H1 (cell line): ENCODE results near the gene ITGB5.

ENCODE experiments used
- ATF2 ChIP-seq: IDR thresholded peaks from 2 replicates; pipeline ENCODE4 v1.6.1; 2012; ENCODE audit warnings: low read length, inconsistent platforms
- CEBPB ChIP-seq: IDR thresholded peaks from 2 replicates; pipeline ENCODE4 v1.6.1; 2012; ENCODE audit warnings: low read depth, low read length
- CREB1 ChIP-seq: IDR thresholded peaks from 2 replicates; pipeline ENCODE4 v1.6.1; 2012; ENCODE audit warnings: inconsistent platforms
- CTCF ChIP-seq, 3 experiments: IDR thresholded peaks; 1 replicate in 2 of 3; 2 replicates in 1 of 3; pipeline versions ENCODE4 v1.5.1 to v1.6.1; 2011; ENCODE audit warnings: low read length in 3 of 3, mild to moderate bottlenecking in 3 of 3, inconsistent platforms in 2 of 3, low read depth in 1 of 3, moderate library complexity in 1 of 3; ENCODE audit not compliant: insufficient read depth in 1 of 3; ENCODE audit errors: control extremely low read depth in 1 of 3
- EP300 ChIP-seq, 2 experiments: IDR thresholded peaks; 1 replicate in 1 of 2; 2 replicates in 1 of 2; pipeline ENCODE4 v1.6.1; 2011 to 2012; ENCODE audit warnings: low read depth in 2 of 2, low read length in 2 of 2, mild to moderate bottlenecking in 2 of 2, borderline replicate concordance in 1 of 2, inconsistent platforms in 1 of 2, moderate library complexity in 1 of 2
- EZH2 ChIP-seq: fragments of 200-600 bp; sonication (generic); IDR thresholded peaks from 2 replicates; pipeline ENCODE4 v1.7.1; 2012; ENCODE audit warnings: low read depth, mild to moderate bottlenecking, moderate library complexity, low read length, inconsistent platforms; ENCODE audit not compliant: severe bottlenecking
- POLR2A ChIP-seq, 2 experiments: IDR thresholded peaks; 1 replicate in 1 of 2; 2 replicates in 1 of 2; pipeline ENCODE4 v1.6.1; 2011; ENCODE audit warnings: low read depth in 2 of 2, low read length in 2 of 2, mild to moderate bottlenecking in 2 of 2; ENCODE audit errors: control extremely low read depth in 1 of 2
- RAD21 ChIP-seq, 2 experiments: IDR thresholded peaks in 1 of 2; conservative IDR thresholded peaks in 1 of 2; 2 replicates each; pipeline ENCODE4 v1.6.1; 2011; ENCODE audit warnings: low read depth in 2 of 2, low read length in 2 of 2, improper control_type of control experiment in 1 of 2, inconsistent platforms in 1 of 2, mild to moderate bottlenecking in 1 of 2, moderate library complexity in 1 of 2
- SRF ChIP-seq: IDR thresholded peaks from 2 replicates; pipeline ENCODE4 v1.6.1; 2011; ENCODE audit warnings: mild to moderate bottlenecking, low read depth, low read length, moderate library complexity
- SUZ12 ChIP-seq: fragments of 200-600 bp; sonication (generic); IDR thresholded peaks from 2 replicates; pipeline ENCODE4 v1.6.1; 2012; ENCODE audit warnings: mild to moderate bottlenecking, inconsistent platforms, low read length, moderate library complexity, mixed read lengths
- TAF1 ChIP-seq: IDR thresholded peaks from 2 replicates; pipeline ENCODE4 v1.6.1; 2011; ENCODE audit warnings: mild to moderate bottlenecking, low read depth, low read length
- TEAD4 ChIP-seq: IDR thresholded peaks from 2 replicates; pipeline ENCODE4 v1.6.1; 2012; ENCODE audit warnings: low read depth, low read length, inconsistent platforms, mixed read lengths
- ZNF274 ChIP-seq: IDR thresholded peaks from 2 replicates; pipeline ENCODE4 v1.7.0; 2012; ENCODE audit warnings: low read length, borderline replicate concordance; ENCODE audit errors: extremely low read depth

- no peak for TF ChIP-seq SUZ12
- TF ChIP-seq ZNF274: no peak
- no peak for TF ChIP-seq CEBPB
- no peak for TF ChIP-seq EP300 (IDR thresholded peaks at IDR 0.05; ENCODE audit: borderline replicate concordance in 1 of 2, low read depth in 2 of 2, low read length in 2 of 2)
- TF ChIP-seq CTCF (IDR thresholded peaks at IDR 0.05; ENCODE audit: control extremely low read depth in 1 of 3, insufficient read depth in 1 of 3, low read depth in 1 of 3, low read length in 3 of 3): no peak
- no peak for TF ChIP-seq POLR2A (IDR thresholded peaks at IDR 0.05; ENCODE audit: control extremely low read depth in 1 of 2, low read depth in 2 of 2, low read length in 2 of 2)
- no peak for TF ChIP-seq TAF1
- TF ChIP-seq EZH2: no peak
- TF ChIP-seq TEAD4: no peak
- TF ChIP-seq ATF2: no peak
- no peak for TF ChIP-seq RAD21 (IDR thresholded peaks at IDR 0.05 in 1 of 2, conservative IDR thresholded peaks at IDR 0.05 in 1 of 2; ENCODE audit: low read depth in 2 of 2, low read length in 2 of 2)
- no peak for TF ChIP-seq SRF
- no peak for TF ChIP-seq CREB1
These were observed 50.1 kb downstream of the ITGB5 start for GRCh38 chr3:124837065-124837464.
